ENCODE data around the gene DNAJB12.

The DNAJB12 gene

DNA sequence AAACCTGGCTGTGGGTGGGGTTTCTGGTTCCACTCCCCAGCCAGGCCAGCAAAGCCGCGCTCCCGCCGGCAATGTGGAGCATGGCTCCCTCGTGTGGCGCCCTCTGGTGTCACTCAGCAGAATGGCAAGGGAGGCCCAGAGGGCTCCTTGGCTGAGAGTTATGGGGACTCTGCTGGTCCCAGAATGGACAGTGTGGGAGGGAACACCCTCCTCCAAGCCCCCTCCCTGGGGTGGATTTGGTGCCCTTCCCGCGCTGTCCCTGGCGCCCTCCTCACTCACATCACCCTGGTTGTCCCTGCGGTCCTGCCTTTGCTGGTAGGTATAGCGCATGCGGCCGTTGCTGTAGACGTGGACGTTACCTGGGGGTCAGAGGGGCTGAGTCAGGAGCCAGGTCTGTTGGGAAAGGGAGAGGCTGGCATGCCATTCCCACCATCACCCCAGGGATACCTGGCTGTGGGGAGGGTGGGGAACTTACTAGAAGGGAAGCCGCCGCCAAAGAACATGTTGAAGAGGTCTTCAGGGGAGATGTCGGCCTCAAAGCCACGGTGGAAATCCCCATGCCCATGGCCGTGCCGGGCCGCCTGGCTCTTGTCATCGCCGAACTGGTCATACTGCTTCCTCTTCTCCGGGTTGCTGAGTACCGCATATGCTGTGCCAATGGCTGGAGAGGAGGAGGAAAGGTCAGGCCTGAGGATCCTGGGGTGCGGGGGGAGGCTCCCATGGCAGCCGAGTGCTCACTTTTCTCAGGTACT lies 14.0 kb downstream of the DNAJB12 start:
- Histone ChIP-seq H4K20me1 (ENCODE audit: insufficient read depth, low read length) (peaks cover 4% of the 10 kb centered on the region; the same call in 1 of the 2 replicates), H3K4me3 (ENCODE audit: low read depth in 1 of 2, low read length in 2 of 2) (no peak overlapping the region), H3K4me2 (ENCODE audit: insufficient read depth, low read length) (no peak overlapping the region), H2AFZ (ENCODE audit: low read depth, low read length) (no peak overlapping the region), H3K4me1 (ENCODE audit: insufficient read depth, low read length) (peaks cover 24% of the 10 kb centered on the region), H3K9me3 (ENCODE audit: insufficient read depth, low read length, severe bottlenecking) (no peaks in the 10 kb centered on the region), H3K27me3 (ENCODE audit: insufficient read depth, low read length, poor library complexity) (no peaks in the 10 kb centered on the region), H3K27ac (ENCODE audit: low read length) (peak overlapping the region; percentile 24; the same call in 1 of the 2 replicates), H3K36me3 (ENCODE audit: insufficient read depth, low read length) (peaks cover 87% of the 10 kb centered on the region), H3K9ac (ENCODE audit: low read depth, low read length) (no peak overlapping the region), H3K79me2 (ENCODE audit: insufficient read depth, low read length) (peaks cover 29% of the 10 kb centered on the region)
- TF ChIP-seq, protein P1, sequence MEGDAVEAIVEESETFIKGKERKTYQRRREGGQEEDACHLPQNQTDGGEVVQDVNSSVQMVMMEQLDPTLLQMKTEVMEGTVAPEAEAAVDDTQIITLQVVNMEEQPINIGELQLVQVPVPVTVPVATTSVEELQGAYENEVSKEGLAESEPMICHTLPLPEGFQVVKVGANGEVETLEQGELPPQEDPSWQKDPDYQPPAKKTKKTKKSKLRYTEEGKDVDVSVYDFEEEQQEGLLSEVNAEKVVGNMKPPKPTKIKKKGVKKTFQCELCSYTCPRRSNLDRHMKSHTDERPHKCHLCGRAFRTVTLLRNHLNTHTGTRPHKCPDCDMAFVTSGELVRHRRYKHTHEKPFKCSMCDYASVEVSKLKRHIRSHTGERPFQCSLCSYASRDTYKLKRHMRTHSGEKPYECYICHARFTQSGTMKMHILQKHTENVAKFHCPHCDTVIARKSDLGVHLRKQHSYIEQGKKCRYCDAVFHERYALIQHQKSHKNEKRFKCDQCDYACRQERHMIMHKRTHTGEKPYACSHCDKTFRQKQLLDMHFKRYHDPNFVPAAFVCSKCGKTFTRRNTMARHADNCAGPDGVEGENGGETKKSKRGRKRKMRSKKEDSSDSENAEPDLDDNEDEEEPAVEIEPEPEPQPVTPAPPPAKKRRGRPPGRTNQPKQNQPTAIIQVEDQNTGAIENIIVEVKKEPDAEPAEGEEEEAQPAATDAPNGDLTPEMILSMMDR (IDR thresholded peaks at IDR 0.05; ENCODE audit: borderline replicate concordance, extremely low read depth, low read length, poor library complexity, severe bottlenecking), result peak; percentile 95
- no peak for TF ChIP-seq EZH2 (IDR thresholded peaks at IDR 0.05; ENCODE audit: borderline replicate concordance, low read depth, low read length, severe bottlenecking)
- DNase-seq (peak; percentile 73), ATAC-seq (ENCODE audit: insufficient read depth, low read depth) (peak; percentile 58)

GRCh38 chr10:72338180-72338579 lies 16.5 kb downstream of the DNAJB12 start:
- TF ChIP-seq EZH2 (IDR thresholded peaks at IDR 0.05; ENCODE audit: borderline replicate concordance, low read depth, low read length, severe bottlenecking), result no peak
- TF ChIP-seq, protein P1 (IDR thresholded peaks at IDR 0.05; ENCODE audit: borderline replicate concordance, extremely low read depth, low read length, poor library complexity, severe bottlenecking), result no peak
- peaks cover 49% of the 10 kb centered on the region for H3K4me1 ChIP-seq (ENCODE audit: insufficient read depth, low read length)
- H3K9me3 ChIP-seq (ENCODE audit: insufficient read depth, low read length, severe bottlenecking), result no peaks in the 10 kb centered on the region
- peaks cover 78% of the 10 kb centered on the region for H3K36me3 ChIP-seq (ENCODE audit: insufficient read depth, low read length)
- DNase-seq, result no peak
- no peak overlapping the region for H2AFZ ChIP-seq (ENCODE audit: low read depth, low read length)
- H3K27ac ChIP-seq (ENCODE audit: low read length), result peak overlapping the region; percentile 32; the same call in 1 of the 2 replicates
- H3K9ac ChIP-seq (ENCODE audit: low read depth, low read length), result no peak overlapping the region
- peaks cover 18% of the 10 kb centered on the region for H3K79me2 ChIP-seq (ENCODE audit: insufficient read depth, low read length)
- H4K20me1 ChIP-seq (ENCODE audit: insufficient read depth, low read length), result no peaks in the 10 kb centered on the region
- H3K4me3 ChIP-seq (ENCODE audit: low read depth in 1 of 2, low read length in 2 of 2), result no peak overlapping the region
- no peaks in the 10 kb centered on the region for H3K27me3 ChIP-seq (ENCODE audit: insufficient read depth, low read length, poor library complexity)
- H3K4me2 ChIP-seq (ENCODE audit: insufficient read depth, low read length), result no peak overlapping the region
- ATAC-seq (ENCODE audit: insufficient read depth, low read depth), result no peak

GRCh38 chr10:72337722-72338121 lies 17.0 kb downstream of the DNAJB12 start:
- peaks cover 21% of the 10 kb centered on the region for H3K79me2 ChIP-seq (ENCODE audit: insufficient read depth, low read length)
- no peak for ATAC-seq (ENCODE audit: insufficient read depth, low read depth)
- no peaks in the 10 kb centered on the region for H3K9me3 ChIP-seq (ENCODE audit: insufficient read depth, low read length, severe bottlenecking)
- H3K4me1 ChIP-seq (ENCODE audit: insufficient read depth, low read length), result peaks cover 53% of the 10 kb centered on the region
- H3K36me3 ChIP-seq (ENCODE audit: insufficient read depth, low read length), result peaks cover 76% of the 10 kb centered on the region
- no peak overlapping the region for H3K4me2 ChIP-seq (ENCODE audit: insufficient read depth, low read length)
- H2AFZ ChIP-seq (ENCODE audit: low read depth, low read length), result no peak overlapping the region
- no peak for DNase-seq
- H4K20me1 ChIP-seq (ENCODE audit: insufficient read depth, low read length), result no peaks in the 10 kb centered on the region
- H3K27ac ChIP-seq (ENCODE audit: low read length), result peak overlapping the region; percentile 32; the same call in 1 of the 2 replicates
- H3K27me3 ChIP-seq (ENCODE audit: insufficient read depth, low read length, poor library complexity), result no peaks in the 10 kb centered on the region
- TF ChIP-seq, protein P1 (IDR thresholded peaks at IDR 0.05; ENCODE audit: borderline replicate concordance, extremely low read depth, low read length, poor library complexity, severe bottlenecking), result no peak
- no peak for TF ChIP-seq EZH2 (IDR thresholded peaks at IDR 0.05; ENCODE audit: borderline replicate concordance, low read depth, low read length, severe bottlenecking)
- no peak overlapping the region for H3K9ac ChIP-seq (ENCODE audit: low read depth, low read length)
- H3K4me3 ChIP-seq (ENCODE audit: low read depth in 1 of 2, low read length in 2 of 2), result no peak overlapping the region
